Measurements from ENCODE around the gene PARD3.

DNA sequence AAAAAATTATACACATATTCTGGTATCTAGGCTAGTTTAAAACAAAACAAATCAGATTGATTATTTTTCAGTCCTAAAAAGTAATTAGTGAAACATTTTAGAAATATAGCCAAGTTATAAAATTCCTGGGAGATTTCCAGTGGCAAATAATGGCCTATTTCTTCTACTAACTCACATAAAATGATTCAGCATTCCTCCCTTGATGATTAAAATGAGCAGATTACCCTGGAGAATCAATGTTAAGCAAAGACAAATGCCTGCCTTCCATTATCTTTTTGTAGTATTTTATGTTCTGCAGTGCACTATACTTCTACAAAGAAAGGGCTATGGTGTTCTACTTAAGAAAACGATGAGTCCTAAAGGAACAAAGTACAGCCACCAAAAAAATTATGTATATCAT is 53.6 kb downstream of the PARD3 start:
- TF ChIP-seq, protein P1, sequence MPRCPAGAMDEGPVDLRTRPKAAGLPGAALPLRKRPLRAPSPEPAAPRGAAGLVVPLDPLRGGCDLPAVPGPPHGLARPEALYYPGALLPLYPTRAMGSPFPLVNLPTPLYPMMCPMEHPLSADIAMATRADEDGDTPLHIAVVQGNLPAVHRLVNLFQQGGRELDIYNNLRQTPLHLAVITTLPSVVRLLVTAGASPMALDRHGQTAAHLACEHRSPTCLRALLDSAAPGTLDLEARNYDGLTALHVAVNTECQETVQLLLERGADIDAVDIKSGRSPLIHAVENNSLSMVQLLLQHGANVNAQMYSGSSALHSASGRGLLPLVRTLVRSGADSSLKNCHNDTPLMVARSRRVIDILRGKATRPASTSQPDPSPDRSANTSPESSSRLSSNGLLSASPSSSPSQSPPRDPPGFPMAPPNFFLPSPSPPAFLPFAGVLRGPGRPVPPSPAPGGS (IDR thresholded peaks at IDR 0.05): no peak
- no peak for TF ChIP-seq RFX5 (IDR thresholded peaks at IDR 0.05)
- TF ChIP-seq MAFK (IDR thresholded peaks at IDR 0.05; ENCODE audit: partially characterized antibody): no peak
- TF ChIP-seq, protein P2, sequence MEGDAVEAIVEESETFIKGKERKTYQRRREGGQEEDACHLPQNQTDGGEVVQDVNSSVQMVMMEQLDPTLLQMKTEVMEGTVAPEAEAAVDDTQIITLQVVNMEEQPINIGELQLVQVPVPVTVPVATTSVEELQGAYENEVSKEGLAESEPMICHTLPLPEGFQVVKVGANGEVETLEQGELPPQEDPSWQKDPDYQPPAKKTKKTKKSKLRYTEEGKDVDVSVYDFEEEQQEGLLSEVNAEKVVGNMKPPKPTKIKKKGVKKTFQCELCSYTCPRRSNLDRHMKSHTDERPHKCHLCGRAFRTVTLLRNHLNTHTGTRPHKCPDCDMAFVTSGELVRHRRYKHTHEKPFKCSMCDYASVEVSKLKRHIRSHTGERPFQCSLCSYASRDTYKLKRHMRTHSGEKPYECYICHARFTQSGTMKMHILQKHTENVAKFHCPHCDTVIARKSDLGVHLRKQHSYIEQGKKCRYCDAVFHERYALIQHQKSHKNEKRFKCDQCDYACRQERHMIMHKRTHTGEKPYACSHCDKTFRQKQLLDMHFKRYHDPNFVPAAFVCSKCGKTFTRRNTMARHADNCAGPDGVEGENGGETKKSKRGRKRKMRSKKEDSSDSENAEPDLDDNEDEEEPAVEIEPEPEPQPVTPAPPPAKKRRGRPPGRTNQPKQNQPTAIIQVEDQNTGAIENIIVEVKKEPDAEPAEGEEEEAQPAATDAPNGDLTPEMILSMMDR (IDR thresholded peaks at IDR 0.05): no peak

Measured in A549 (cell line).